DOHH2 (cell line): ENCODE results near the gene KHDRBS2.

ENCODE experiments used
- EZH2phosphoT487 ChIP-seq: fragments of 200-600 bp; sonication (generic); IDR thresholded peaks from 2 replicates; pipeline ENCODE4 v1.6.1; 2017; ENCODE audit warnings: borderline replicate concordance, mild to moderate bottlenecking, antibody characterized with exemption, low read length, moderate library complexity, mixed read lengths
- TF ChIP-seq, protein P1 (sequence below): fragments of 200-600 bp; sonication (generic); IDR thresholded peaks from one replicate; pipeline ENCODE4 v1.5.1; 2014; ENCODE audit warnings: antibody characterized with exemption, mild to moderate bottlenecking, low read depth, low read length; ENCODE audit not compliant: poor library complexity, severe bottlenecking

DNA sequence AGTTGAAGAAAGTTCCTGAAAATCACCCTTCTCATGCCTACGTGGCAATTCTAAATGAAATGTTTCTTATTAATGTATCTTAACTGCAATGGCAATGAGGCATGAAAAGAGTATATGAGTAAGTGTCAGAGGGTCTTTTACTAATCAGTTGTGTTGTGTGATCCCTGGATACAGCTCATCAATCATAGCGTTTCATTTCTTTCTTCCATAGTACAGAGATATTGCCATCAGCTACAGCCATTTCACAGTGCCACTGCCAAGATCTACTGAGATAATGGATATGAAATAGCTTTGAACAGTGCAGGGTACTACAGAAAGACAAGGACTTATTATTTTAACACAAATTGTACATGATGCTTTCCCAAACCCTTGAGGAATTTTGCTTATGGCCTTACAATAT lies 450.8 kb downstream of the KHDRBS2 start:
- TF ChIP-seq, protein P1, sequence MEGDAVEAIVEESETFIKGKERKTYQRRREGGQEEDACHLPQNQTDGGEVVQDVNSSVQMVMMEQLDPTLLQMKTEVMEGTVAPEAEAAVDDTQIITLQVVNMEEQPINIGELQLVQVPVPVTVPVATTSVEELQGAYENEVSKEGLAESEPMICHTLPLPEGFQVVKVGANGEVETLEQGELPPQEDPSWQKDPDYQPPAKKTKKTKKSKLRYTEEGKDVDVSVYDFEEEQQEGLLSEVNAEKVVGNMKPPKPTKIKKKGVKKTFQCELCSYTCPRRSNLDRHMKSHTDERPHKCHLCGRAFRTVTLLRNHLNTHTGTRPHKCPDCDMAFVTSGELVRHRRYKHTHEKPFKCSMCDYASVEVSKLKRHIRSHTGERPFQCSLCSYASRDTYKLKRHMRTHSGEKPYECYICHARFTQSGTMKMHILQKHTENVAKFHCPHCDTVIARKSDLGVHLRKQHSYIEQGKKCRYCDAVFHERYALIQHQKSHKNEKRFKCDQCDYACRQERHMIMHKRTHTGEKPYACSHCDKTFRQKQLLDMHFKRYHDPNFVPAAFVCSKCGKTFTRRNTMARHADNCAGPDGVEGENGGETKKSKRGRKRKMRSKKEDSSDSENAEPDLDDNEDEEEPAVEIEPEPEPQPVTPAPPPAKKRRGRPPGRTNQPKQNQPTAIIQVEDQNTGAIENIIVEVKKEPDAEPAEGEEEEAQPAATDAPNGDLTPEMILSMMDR, result no peak
- no peak for TF ChIP-seq EZH2phosphoT487
